ENCODE data around the gene GUCY2C.
A peak's percentile ranks its signal among the peaks of the same experiment; 100 is the strongest.
"Not testable (repeated sequence)": the region's sequence is repeated elsewhere in the genome, so short reads cannot be mapped to it uniquely, and the experiment has no call there.

GUCY2C gene

DNA sequence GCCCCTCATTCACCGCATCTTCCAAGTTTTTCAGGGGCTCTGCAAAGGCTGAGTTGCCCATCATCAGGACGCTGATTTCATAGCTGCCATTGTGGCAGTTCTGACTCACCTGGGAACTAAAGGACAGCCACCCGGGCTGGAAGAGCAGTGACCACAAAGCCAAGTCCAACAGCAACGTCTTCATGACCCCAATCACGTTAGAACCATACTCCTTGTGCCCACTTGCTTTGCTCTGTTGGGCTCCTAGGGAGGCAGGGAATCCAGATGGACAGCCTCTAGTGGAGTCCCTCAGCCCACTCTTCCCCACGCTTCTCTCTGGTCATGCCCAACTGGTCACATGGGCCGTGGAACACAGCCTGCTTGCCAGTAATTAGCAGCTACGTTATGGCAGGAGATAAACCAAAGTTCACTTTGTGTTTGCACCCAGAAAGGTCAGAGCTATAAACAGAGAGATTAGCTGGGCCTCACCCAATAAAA lies at the start of gene GUCY2C:
TSS of gene GUCY2C (minus strand) at position 335 of the 477 bp plus-strand sequence. CDS start at position 184, 151 bp downstream.
- DNase-seq (ENCODE audit: insufficient read length, low spot score) (no peak), FAIRE-seq (no peak)

GRCh38 chr12:14743061-14743460 lies 46.7 kb upstream of the GUCY2C start:
- DNase-seq (ENCODE audit: insufficient read length, low spot score): no peak
- FAIRE-seq: no peak

GRCh38 chr12:14741942-14742341 lies 45.5 kb upstream of the GUCY2C start:
- DNase-seq (ENCODE audit: insufficient read length, low spot score) (no peak), FAIRE-seq (no peak)

- no peak for FAIRE-seq
- DNase-seq (ENCODE audit: insufficient read length, low spot score): no peak
Observed at GRCh38 chr12:14741153-14741552, 44.8 kb upstream of the GUCY2C start.

DNA sequence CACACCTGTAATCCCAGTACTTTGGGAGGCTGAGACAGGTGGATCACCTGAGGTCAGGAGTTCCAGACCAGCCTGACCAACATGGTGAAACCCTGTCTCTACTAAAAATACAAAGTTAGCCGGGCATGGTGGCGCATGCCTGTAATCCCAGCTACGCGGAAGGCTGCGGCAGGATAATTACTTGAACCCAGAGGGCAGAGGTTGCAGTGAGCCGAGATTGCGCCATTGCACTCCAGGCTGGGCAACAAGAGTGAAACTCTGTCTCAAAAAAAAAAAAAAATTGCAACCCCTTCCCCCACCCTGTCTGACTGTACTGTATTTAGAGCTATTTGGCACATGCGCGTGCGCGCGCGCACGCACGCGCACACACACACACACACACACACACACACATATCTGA lies 40.0 kb upstream of the GUCY2C start:
- DNase-seq (ENCODE audit: insufficient read length, low spot score); FAIRE-seq: not testable (repeated sequence)

GRCh38 chr12:14731821-14732220 lies 35.4 kb upstream of the GUCY2C start:
- DNase-seq (ENCODE audit: insufficient read length, low spot score): no peak
- FAIRE-seq: no peak

DNA sequence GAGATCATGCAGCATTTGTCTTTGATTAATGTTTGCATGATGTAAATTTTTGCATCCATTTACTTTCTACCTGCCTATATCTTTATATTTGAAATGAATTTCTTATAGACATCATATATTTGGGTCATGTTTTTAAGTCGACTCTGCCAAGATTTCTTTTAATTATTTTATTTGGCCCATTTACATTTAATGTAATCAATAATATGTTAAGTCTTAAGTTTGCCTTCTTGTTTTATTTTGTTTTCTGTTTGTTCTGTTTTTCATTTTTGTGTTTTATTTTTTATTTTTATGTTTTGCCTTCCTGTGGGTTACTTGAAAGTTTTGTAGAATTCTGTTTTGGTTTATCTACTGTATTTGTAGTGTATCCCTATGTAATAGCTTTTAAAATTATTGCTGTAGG lies 33.2 kb upstream of the GUCY2C start:
- no peak for DNase-seq (ENCODE audit: insufficient read length, low spot score)
- FAIRE-seq: no peak

- no peak for FAIRE-seq
- DNase-seq (ENCODE audit: insufficient read length, low spot score): peak; percentile 27
Observed at GRCh38 chr12:14723763-14724162, 27.4 kb upstream of the GUCY2C start.

GRCh38 chr12:14716848-14717444 lies 20.5 kb upstream of the GUCY2C start:
- FAIRE-seq (no peak), DNase-seq (ENCODE audit: insufficient read length, low spot score) (no peak)

DNA sequence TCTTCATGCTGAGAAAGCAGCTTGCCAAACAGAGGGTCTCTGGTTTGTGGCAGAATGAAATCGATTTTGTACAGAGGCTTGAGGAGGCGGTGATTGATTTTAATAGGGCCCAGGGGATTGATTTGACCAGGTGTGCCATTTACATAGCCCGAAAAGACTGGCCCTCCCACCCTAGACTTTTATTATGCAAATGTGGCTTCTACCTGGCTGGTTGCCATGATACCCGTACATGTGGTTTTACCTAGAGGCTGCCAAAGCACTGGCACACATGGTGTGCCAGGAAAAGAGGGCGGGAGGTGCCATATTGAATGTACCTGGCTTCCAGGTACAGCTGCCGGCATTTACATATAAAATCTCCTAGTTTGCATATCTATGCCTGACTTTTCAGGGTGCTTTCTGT lies 18.0 kb upstream of the GUCY2C start:
- no peak for FAIRE-seq
- DNase-seq (ENCODE audit: insufficient read length, low spot score): no peak

DNA sequence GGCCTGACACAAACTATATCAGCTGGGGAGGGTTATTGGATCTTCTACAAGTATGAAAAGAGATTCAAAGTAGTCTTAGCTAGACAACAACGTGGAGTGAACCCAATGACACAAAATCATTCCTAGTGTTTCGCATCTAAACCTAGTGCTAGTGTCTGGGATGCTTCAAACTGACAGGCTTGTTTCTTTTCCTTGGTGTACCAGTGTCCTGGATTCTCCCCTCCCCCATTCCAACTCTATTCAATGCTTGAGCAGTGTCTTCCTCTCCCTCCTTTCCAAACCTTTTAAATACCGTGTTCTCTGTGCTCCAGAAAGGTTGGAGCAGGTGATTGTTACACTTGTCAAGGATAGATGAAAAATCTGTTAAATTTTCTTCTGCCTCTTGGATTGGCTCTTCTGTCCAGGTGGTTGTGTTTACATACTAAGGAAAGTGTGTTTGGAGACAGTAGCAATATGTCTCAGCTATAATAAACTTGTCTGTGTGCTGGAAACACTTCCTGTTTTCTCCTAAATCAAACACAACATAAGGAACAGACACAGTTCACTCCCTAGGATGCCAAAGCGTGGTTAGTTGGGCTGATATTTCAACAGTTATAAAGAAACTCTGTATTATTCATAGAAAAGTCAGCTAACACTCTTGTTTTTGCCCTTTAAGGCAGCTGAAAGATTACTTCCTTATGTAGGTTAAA lies 14.4 kb upstream of the GUCY2C start:
- DNase-seq (ENCODE audit: insufficient read length, low spot score): no peak
- no peak for FAIRE-seq

DNA sequence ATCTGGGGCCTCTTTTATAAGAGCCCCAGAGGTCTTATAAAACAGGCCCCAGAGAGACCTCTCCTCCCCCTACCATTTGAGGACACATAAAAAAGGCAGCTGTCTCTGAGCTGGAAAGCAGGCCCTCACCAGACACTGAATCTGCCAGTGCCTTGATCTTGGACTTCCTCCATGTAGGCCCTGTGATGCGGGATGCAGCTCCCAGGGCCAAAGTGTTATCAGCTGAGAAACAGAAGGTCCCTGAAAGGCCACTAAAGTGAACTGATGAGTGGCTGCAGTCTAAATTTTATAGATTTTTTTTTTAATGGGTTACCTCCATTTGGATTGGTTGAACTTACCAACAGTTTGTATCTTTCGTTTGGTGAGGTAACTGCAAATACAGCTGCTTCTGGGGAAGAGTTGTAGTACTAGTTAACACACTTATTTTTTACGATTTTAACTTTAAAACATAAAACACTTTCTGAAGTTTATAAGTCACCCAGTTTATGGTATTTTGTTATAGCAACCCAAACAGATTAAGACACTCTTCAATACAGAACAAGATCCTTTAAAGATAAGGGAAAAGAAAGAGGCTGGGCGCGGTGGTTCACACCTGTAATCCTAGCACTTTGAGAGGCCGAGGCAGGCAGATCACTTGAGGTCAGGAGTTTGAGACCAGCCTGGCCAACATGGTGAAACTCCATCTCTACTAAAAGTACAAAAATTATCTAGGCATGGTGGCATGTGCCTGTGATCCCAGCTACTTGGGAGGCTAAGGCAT lies 5.6 kb upstream of the GUCY2C start:
- FAIRE-seq (no peak), DNase-seq (ENCODE audit: insufficient read length, low spot score) (no peak)

DNA sequence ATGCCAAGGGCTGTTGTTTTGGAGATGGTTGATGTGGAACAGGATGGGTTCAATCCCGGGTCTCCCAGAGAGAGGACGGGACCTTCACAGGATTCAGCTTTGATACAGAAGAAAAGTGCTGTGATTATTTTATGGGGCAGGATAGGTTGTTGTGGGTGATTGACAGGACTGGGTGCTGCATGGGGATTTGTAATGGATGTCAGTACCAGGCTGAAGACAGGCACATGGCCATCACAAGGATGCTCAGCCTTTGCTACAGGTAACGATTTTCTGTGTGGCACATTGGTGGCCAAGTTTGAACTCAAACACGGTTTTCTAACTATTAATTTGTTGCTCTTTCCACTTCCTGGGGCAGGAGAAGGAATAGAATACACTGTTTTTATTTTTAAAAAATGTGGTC lies 4.5 kb upstream of the GUCY2C start:
- DNase-seq (ENCODE audit: insufficient read length, low spot score): no peak
- FAIRE-seq: no peak

GRCh38 chr12:14699923-14700322 lies 3.5 kb upstream of the GUCY2C start:
- FAIRE-seq: no peak
- DNase-seq (ENCODE audit: insufficient read length, low spot score): no peak

- FAIRE-seq: no peak
- DNase-seq (ENCODE audit: insufficient read length, low spot score): no peak
Observed at GRCh38 chr12:14698555-14698954, 2.2 kb upstream of the GUCY2C start.

DNA sequence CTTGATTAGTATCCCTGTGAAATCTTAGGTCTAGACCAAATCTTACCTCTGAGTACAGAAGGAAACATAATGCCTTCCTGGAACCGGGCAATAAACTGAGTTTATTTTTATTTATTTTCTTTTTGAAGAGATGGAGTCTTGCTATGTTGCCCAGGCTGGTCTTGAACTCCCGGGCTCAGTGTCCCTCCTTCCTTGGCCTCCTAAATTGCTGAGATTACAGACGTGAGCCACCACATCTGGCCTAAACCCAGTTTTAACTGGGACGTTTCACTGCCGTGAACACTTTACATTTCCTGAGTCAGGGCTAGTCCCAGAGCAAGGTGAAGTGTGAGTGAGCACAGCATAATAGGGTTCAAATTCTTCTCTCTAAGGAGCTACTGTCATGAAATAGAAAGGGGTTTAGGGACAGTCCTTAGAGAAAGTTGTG lies 671 bp downstream of the GUCY2C start:
- DNase-seq (ENCODE audit: insufficient read length, low spot score): no peak
- no peak for FAIRE-seq

DNA sequence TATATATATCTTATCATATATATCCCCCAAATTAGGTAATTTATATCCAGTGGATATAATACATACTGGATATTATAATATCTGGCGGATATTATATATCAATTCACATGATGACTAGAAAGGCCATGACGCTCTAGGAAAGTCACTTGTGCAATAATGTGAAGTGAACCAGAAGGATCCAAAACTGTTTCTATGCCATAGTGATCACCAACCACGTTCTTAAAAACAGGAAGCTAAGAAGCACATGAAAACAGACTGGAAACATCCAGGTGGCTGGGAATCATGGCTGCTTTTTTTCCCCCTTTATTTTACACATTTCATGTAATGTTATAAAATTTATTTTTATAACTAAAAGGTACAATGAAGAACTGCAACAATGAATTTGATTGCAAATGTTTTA lies 1.4 kb downstream of the GUCY2C start:
- FAIRE-seq (no peak), DNase-seq (ENCODE audit: insufficient read length, low spot score) (no peak)

DNA sequence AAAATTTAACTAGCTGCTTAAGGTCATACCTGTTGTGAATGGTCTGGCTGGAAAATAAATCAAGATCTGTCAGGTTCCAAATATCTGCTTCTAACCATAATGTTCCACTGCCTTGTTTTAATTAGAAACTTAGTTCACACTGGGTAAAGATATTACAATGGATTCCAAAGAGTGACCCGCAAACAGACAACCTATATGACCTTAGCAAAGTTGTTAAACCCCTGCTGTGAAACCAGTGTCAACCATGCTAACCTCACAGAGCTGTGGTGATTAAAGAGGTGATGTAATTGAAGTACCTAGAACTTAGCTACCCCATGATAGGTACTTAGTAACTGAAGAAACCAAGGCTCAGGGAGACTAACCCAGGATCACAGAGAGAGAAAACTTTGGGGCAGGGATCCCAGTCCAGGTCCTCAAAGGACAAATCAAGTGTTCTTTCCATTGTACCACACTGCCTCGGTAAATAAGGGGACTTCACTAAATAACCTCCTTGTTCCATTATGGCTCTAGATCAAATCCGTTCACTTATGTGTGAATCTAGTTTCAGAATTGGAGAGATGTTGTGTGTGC lies 2.2 kb downstream of the GUCY2C start:
- no peak for DNase-seq (ENCODE audit: insufficient read length, low spot score)
- no peak for FAIRE-seq

DNA sequence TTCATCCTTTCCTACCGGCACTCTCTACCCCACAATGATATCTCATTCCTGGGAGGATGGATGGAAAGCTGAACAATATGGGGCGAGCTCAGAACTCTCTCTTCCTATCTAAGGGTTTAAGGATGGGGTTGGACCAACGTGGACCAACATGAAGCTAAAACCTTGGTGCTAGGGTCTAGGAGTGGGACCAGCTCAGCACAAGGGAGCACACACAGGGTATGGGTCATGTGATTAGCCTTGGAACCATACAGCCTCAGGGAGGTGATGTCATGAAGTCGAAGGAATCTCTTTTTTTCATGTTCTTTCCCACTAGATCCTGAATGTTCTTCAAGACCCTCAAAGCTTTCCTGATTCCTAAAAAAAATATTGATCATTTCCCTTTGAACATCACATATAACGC lies 3.3 kb downstream of the GUCY2C start:
- DNase-seq (ENCODE audit: insufficient read length, low spot score): no peak
- no peak for FAIRE-seq

- FAIRE-seq (no peak), DNase-seq (ENCODE audit: insufficient read length, low spot score) (no peak)
Observed at GRCh38 chr12:14691560-14691959, 4.8 kb downstream of the GUCY2C start.

- FAIRE-seq (no peak), DNase-seq (ENCODE audit: insufficient read length, low spot score) (no peak)
Observed at GRCh38 chr12:14689996-14690395, 6.4 kb downstream of the GUCY2C start.
